ENCODE measurements around the gene TRAPPC11.

- TF ChIP-seq CTCF (conservative IDR thresholded peaks at IDR 0.05; ENCODE audit: low read length) (no peak), EZH2phosphoT487 (IDR thresholded peaks at IDR 0.05; ENCODE audit: borderline replicate concordance, low read depth, low read length) (no peak)
Measured at GRCh38 chr4:183674153-183674552, 15.1 kb downstream of the TRAPPC11 start.
